GM21576 (cell line): Measurements from ENCODE around the gene DAB2.

ENCODE experiments used
- ATAC-seq: cut with Tn5 transposase; IDR thresholded peaks from one replicate; pipeline ENCODE4 v1.9.1; 2021; ENCODE audit warnings: mild to moderate bottlenecking, moderate library complexity; ENCODE audit not compliant: unreplicated experiment

Gene DAB2

DNA sequence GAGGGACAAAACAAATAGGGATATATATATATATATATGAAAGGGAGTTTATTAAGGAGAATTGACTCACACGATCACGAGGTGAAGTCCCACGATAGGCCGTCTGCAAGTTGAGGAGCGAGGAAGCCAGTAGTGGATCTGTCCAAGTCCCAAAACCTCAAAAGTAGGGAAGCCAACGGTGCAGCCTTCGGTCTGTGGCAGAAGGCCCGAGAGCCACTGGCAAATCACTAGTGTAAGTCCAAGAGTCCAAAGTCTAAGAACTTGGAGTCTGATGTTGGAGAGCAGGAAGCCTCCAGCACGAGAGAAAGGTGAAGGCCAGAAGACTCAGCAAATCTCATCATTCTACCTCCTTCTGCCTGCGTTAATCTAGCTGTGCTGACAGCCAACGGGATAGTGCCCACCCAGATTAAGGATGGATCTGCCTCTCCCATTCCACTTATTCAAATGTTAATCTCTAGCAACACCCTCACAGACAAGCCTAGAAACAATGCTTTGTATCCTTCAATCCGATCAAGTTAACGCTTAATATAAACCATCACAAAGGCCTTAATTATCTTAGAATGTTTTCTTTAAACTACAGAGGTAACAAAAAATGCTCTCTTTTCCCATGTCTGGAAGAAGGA is 23.8 kb upstream of the DAB2 start:
- no peak for ATAC-seq

GRCh38 chr5:39447968-39448367 is 23.2 kb upstream of the DAB2 start:
- ATAC-seq: no peak

DNA sequence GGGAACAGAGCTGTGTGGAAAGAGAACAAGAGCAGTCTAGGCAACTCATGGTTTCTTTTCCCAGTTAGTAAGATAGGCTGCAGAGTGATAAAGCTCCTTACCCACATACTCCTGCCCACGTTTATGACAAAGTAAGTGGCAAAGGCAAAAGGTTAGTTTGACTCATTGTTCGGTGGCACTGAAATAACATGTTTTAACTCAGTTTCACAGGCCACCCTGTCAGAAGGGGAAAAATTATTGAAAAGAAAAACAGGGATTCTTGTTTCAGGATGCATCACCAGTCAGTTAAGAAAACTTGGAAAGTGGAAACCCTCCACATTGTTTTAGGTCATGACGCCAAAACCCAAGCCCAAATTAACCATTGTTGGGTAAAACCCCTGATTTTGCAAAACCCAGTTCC is 22.3 kb upstream of the DAB2 start:
- ATAC-seq: no peak

DNA sequence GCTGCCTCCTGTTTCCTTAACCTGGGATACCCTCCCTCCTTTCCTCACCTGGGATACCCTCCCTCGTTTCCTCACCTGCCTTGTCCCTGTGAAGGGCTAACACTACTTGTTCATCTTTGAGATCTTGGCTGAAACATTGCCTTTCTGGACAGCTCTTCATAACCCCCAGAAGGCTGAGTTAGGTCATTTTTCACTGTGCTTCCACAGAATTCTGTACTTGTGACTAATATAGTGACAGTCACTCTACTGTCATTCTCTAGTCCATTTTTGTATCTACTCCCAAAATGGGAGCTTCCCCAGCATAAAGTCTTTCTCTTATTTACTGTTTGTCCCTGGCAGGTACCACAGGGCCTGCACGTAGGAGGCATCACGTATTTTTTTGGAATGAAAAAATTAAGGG is 21.5 kb upstream of the DAB2 start:
- no peak for ATAC-seq

DNA sequence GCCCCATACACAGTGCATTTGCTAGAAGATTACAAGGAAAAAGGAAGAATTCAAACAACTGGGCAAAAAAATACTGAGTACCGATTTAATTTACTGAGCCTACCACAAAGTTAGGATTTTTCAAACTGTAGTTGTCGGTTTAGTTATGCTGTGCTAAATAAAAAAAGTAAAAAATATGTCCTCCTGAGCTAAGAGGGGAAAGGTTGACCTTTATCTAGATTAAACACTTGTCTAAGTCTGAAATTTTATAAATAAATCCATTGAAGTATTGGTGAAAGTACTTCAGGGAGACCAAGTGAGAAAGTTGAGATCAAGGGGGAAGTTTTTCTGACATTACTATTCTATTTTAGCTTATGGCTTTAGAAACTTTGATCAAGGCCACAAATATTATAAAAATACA is 19.1 kb upstream of the DAB2 start:
- no peak for ATAC-seq

- ATAC-seq: no peak
Measured at GRCh38 chr5:39442991-39443390, 18.2 kb upstream of the DAB2 start.

DNA sequence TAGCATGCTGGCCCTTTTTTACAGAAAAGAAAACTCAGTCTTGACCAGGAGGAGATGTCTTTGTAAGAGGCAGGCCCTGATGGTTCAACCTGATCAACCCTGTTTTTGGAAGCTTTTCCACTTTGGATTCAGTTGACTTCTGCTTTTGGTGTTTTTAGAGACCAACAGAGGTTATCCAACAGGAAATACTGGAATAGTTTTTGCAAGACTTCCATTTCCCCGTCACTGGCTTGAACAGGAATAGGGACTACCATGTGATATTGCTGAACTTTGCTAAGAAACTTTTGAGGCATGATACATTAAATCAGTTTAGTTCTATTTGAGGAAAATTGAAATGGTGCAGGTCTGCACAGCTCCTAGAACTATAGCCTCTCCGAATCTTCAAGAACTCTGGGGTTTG is 17.1 kb upstream of the DAB2 start:
- no peak for ATAC-seq

GRCh38 chr5:39440958-39441624 is 16.3 kb upstream of the DAB2 start:
- no peak for ATAC-seq

DNA sequence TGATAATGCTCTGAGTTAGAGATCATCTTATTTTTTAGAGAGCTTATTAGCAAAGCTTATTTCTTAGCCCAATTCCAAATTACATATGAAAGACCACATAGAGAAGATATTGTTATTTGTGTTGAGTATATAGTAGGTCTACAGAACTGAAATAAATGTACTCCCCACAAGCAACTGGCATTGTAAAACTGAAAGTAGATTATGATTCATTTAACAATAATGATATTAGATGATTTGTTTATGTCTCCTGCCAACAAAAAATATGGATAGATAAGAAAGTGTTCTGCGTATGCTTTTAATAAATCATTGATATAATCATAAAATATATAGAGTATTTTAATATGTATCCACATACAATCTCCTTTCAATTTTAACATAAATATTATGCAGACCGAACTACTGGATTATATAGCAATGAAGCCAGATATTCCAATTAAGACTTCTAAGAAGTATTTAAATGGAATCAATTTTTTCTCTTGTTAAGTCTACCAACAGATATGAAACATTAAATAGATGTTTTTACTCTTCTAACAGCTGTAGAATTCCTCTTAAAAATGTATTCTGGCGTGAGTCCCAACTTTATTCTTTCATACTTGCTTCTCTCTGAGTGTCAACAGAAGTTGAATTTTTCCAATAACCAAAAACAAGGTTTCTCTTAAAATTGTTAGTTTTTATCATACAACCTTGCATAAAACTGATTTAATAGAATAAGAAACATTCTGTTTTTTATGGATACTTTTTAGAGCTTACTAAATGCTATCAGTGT is 15.6 kb upstream of the DAB2 start:
- ATAC-seq: no peak

DNA sequence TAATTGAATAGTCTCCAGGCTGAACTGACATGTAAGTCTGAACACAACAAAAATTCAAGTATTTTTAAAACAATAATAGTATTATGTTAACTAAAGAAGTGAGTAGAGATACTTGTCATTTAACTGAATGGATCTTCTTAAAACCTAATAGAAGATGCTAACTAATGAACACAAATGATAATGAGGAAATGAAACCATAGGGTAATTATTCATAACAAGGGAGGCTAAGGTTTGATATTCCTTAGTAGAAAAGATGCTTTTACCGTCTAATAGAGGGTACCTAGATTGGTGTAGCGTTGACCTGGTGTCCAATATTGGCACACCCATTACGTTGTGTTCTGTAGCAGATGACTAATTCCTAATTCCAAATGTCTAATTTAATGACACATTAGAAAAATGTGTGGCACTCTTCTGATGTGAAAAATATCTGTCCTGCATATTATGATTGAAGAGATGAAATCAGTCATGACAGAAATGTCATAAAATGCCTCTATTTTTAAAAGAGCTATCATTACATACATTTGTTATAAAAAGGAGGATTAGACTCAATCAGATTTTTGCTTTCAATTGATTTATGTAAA is 14.9 kb upstream of the DAB2 start:
- ATAC-seq: no peak

GRCh38 chr5:39437467-39437866 is 12.7 kb upstream of the DAB2 start:
- no peak for ATAC-seq

DNA sequence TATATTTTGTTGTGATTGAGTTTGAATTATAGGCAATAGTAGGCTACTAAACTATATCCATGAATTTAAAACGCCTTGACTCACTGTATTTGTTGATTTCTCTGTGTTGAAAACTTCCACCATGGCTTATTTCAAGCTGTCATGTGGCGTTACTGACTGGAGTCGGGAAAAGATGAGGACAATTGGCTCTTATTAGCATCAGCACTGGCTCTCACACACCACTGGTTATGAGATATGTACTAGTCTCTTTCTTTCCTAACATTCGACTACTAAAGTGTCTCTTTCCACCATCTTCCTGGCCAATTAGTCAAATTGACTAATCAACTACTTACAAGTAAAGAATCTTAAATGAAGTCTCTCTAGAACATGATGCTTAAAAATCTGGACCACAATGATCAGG is 9.1 kb upstream of the DAB2 start:
- no peak for ATAC-seq

- ATAC-seq: no peak
Measured at GRCh38 chr5:39432696-39433530, 8.1 kb upstream of the DAB2 start.

DNA sequence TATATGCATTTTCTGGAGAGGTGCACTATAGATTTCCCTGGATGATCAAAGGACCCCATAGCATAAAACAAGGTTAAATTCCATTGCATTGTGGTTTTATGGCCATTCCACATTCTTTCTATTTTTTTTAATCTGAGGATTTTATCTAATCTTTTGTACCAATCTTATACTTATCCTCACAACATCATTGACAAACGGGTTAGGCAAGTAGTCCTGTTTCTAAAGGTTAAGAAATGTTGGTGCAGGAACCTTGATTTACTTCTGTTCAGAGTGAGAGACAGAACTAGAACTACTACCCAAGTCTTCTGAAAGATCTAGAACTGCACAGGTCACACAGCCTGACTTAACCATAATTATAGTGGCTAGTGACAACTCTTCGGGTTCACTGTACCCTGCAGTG is 5.7 kb upstream of the DAB2 start:
- ATAC-seq: no peak

GRCh38 chr5:39428640-39429039 is 3.9 kb upstream of the DAB2 start:
- ATAC-seq: no peak

GRCh38 chr5:39427633-39428032 is 2.9 kb upstream of the DAB2 start:
- ATAC-seq: no peak

DNA sequence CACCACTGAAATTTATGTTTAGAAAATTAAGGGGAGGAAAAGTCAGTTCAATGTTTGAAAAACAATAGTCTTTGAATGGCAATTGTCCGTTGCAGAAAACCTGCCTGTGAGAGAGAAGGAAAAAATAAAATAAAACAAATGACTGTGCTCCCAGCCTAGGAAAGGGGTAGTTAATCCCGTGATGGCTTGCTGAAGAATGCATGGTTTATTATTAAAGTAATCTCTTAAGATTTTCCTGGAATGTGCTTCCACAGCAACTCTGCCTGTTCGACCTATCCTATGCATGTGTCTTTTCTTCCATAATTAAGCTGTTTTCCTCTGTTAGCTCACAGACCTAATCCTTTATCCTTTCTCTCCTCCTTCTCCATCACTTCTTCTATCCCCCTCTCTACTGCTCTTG is 2.4 kb upstream of the DAB2 start:
- no peak for ATAC-seq

- no peak for ATAC-seq
Measured at GRCh38 chr5:39426746-39427105, 1.9 kb upstream of the DAB2 start.

GRCh38 chr5:39426051-39426745 is 1.4 kb upstream of the DAB2 start:
- no peak for ATAC-seq

DNA sequence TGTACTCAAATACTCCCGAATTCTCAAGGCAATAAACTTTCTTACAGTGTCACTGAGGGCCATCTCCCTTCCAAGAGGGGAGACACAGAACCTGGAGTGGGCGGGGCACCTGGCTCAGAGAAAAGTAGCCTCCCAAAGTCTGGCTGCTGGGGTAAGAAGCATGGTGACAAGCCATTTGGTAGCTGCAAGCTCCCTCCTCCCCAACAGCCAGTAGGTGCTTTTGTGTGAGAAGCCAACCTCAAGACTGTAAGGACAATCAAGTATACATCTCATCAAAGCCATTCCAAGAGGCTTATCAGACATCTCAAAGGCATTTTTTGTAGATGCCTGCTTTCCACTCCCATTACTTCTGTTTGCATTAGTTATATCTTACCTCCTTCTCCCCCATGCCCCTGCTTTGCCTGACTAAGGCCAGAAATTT is 1.4 kb downstream of the DAB2 start:
- ATAC-seq: no peak
